ENCODE data around the gene UBE2R2.

UBE2R2 gene

GRCh38 chr9:33923079-33923478 lies 106.1 kb downstream of the UBE2R2 start:
- Histone ChIP-seq H3K4me1 (ENCODE audit: control insufficient read depth, insufficient read depth, low read depth, low read length) (peaks cover 5% of the 10 kb centered on the region), H4K8ac (ENCODE audit: low read length) (no peak overlapping the region), H4K91ac (ENCODE audit: low read length) (no peak overlapping the region), H3K14ac (ENCODE audit: low read length in 2 of 2) (no peak overlapping the region), H3K18ac (ENCODE audit: low read depth in 1 of 2, low read length in 2 of 2) (no peak overlapping the region), H3K4ac (ENCODE audit: low read depth in 1 of 2, low read length in 2 of 2) (no peak overlapping the region), H3K36me3 (ENCODE audit: control insufficient read depth in 1 of 2, insufficient read depth in 2 of 2, low read depth in 1 of 2, low read length in 2 of 2) (peaks cover 79 to 99% of the 10 kb centered on the region in 2 experiments), H2AK5ac (ENCODE audit: low read length, severe bottlenecking) (no peak overlapping the region), H2AFZ (ENCODE audit: low read depth, low read length) (no peak overlapping the region), H3K4me3 (ENCODE audit: insufficient read depth in 1 of 2, low read depth in 1 of 2, low read length in 2 of 2) (no peak overlapping the region), H3K27ac (ENCODE audit: low read length, poor library complexity, severe bottlenecking) (no peak overlapping the region), H3K9me3 (ENCODE audit: control insufficient read depth, low read length) (no peaks in the 10 kb centered on the region), H3K9ac (ENCODE audit: low read length) (no peak overlapping the region), H3K79me1 (replicated peaks; ENCODE audit: low read length, poor library complexity, severe bottlenecking) (peaks cover 38% of the 10 kb centered on the region), H3K23ac (ENCODE audit: low read length in 2 of 2) (no peak overlapping the region), H2BK15ac (ENCODE audit: low read depth, poor library complexity, severe bottlenecking) (no peak overlapping the region), H2BK5ac (ENCODE audit: low read depth, low read length, poor library complexity, severe bottlenecking) (no peak overlapping the region), H3K27me3 (ENCODE audit: control insufficient read depth in 1 of 2, insufficient read depth in 1 of 2, low read length in 2 of 2) (no peaks in the 10 kb centered on the region), H2BK12ac (ENCODE audit: low read length in 2 of 2) (no peak overlapping the region), H2BK120ac (ENCODE audit: low read depth, low read length) (no peak overlapping the region), H3K4me2 (ENCODE audit: low read length, poor library complexity, severe bottlenecking) (no peak overlapping the region)
- no peak for DNase-seq
- whole genome bisulfite sequencing, result 93% methylated on average over 4 of the region's 4 CpGs

DNA sequence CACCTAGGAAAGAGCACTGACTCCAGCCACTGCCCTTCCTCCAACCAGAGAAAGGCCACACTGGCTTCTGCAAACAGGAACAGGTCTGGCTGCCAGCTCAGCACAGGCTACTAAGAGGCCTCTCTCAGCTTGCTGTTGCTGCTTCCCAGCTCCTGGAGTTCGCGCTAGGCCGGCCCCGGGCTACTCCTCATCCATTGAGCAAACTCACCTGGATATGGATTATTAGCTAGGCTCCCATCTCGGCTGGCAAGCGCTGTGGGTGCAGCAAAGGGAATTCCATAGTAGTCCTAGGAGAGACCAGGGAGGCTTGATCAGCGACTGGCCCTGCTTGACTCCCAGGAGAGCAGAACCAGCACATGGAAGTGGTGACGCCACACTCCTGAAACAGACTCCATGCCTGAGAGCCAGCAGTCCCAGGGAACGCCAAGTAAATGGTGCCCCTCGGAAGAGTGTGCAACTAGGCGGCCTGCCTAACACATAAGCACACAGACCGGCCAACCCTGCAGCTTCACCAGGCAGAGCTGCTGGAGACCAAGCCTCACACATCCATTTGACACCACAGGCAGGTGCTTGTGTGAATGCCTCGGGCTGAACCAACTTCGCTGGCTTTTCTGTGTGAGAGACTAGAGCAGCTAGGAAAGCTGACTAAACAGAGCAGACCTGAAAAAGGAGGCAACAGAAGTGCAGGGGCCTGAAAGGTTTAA lies 107.2 kb downstream of the UBE2R2 start:
- Histone ChIP-seq H3K4me1 (ENCODE audit: control insufficient read depth, insufficient read depth, low read depth, low read length) (peaks cover 5% of the 10 kb centered on the region), H3K14ac (ENCODE audit: low read length in 2 of 2) (no peak overlapping the region), H3K9me3 (ENCODE audit: control insufficient read depth, low read length) (no peaks in the 10 kb centered on the region), H2BK5ac (ENCODE audit: low read depth, low read length, poor library complexity, severe bottlenecking) (no peak overlapping the region), H3K18ac (ENCODE audit: low read depth in 1 of 2, low read length in 2 of 2) (no peak overlapping the region), H3K4ac (ENCODE audit: low read depth in 1 of 2, low read length in 2 of 2) (no peak overlapping the region), H3K4me2 (ENCODE audit: low read length, poor library complexity, severe bottlenecking) (no peak overlapping the region), H3K9ac (ENCODE audit: low read length) (no peak overlapping the region), H3K79me1 (replicated peaks; ENCODE audit: low read length, poor library complexity, severe bottlenecking) (peaks cover 42% of the 10 kb centered on the region), H4K91ac (ENCODE audit: low read length) (peak overlapping the region; percentile 32), H2BK12ac (ENCODE audit: low read length in 2 of 2) (no peak overlapping the region), H3K36me3 (ENCODE audit: control insufficient read depth in 1 of 2, insufficient read depth in 2 of 2, low read depth in 1 of 2, low read length in 2 of 2) (peaks cover 83 to 99% of the 10 kb centered on the region in 2 experiments), H2BK15ac (ENCODE audit: low read depth, poor library complexity, severe bottlenecking) (no peak overlapping the region), H2BK120ac (ENCODE audit: low read depth, low read length) (no peak overlapping the region), H3K27ac (ENCODE audit: low read length, poor library complexity, severe bottlenecking) (no peak overlapping the region), H3K27me3 (ENCODE audit: control insufficient read depth in 1 of 2, insufficient read depth in 1 of 2, low read length in 2 of 2) (no peaks in the 10 kb centered on the region), H3K23ac (ENCODE audit: low read length in 2 of 2) (no peak overlapping the region), H3K4me3 (ENCODE audit: insufficient read depth in 1 of 2, low read depth in 1 of 2, low read length in 2 of 2) (no peak overlapping the region), H4K8ac (ENCODE audit: low read length) (peak overlapping the region; percentile 50), H2AK5ac (ENCODE audit: low read length, severe bottlenecking) (no peak overlapping the region), H2AFZ (ENCODE audit: low read depth, low read length) (no peak overlapping the region)
- 93% methylated on average over 14 of the region's 14 CpGs for WGBS
- DNase-seq, result no peak

DNA sequence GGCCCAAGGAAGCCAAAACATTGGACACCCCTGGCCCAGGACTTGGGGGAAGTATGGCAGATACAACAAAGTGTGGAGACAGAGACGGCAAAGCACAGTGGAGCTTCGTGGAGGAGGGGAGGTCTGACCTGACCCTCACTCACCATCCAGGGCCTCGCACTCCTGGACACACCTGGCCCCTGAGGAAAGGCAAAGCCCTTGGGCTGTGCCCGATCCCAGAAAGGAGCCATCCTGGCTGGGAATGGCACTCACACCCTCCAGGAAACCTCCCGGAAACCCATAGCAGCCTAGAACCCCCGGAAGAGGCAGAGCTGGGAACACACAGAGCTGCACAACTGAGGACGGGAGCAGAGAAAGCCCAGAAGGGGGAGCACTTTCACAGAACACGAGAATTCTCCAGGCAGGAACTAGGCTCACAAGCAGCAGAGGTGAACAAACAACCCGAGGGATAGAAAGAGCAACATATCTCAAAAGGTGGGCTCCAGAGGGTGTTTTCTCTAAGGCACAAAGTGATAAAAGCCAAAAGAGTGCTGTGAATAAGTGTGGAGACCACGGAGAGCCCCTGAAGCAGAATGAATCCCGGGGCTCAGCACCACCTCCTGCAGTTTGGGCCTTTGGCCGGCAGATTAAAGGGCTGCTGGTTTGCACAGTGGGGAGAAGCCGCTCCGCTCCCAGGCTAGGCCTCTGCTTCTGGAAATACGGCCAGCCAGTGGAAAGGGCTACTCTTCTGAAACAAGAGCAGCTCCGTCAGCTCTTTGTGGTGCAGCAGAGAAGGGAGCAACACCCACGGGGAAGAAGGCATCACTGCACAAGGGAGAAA lies 108.2 kb downstream of the UBE2R2 start:
- peaks cover 5% of the 10 kb centered on the region for H3K4me1 ChIP-seq (ENCODE audit: control insufficient read depth, insufficient read depth, low read depth, low read length)
- no peak overlapping the region for H3K23ac ChIP-seq (ENCODE audit: low read length in 2 of 2)
- H3K27me3 ChIP-seq (ENCODE audit: control insufficient read depth in 1 of 2, insufficient read depth in 1 of 2, low read length in 2 of 2), result no peaks in the 10 kb centered on the region
- no peak overlapping the region for H2AFZ ChIP-seq (ENCODE audit: low read depth, low read length)
- H2AK5ac ChIP-seq (ENCODE audit: low read length, severe bottlenecking), result no peak overlapping the region
- no peak overlapping the region for H2BK5ac ChIP-seq (ENCODE audit: low read depth, low read length, poor library complexity, severe bottlenecking)
- H3K4me2 ChIP-seq (ENCODE audit: low read length, poor library complexity, severe bottlenecking), result no peak overlapping the region
- no peaks in the 10 kb centered on the region for H3K9me3 ChIP-seq (ENCODE audit: control insufficient read depth, low read length)
- no peak overlapping the region for H3K14ac ChIP-seq (ENCODE audit: low read length in 2 of 2)
- no peak overlapping the region for H4K91ac ChIP-seq (ENCODE audit: low read length)
- peaks cover 42% of the 10 kb centered on the region for H3K79me1 ChIP-seq (replicated peaks; ENCODE audit: low read length, poor library complexity, severe bottlenecking)
- H3K4ac ChIP-seq (ENCODE audit: low read depth in 1 of 2, low read length in 2 of 2), result no peak overlapping the region
- H4K8ac ChIP-seq (ENCODE audit: low read length), result no peak overlapping the region
- no peak overlapping the region for H2BK15ac ChIP-seq (ENCODE audit: low read depth, poor library complexity, severe bottlenecking)
- H3K36me3 ChIP-seq (ENCODE audit: control insufficient read depth in 1 of 2, insufficient read depth in 2 of 2, low read depth in 1 of 2, low read length in 2 of 2), result peaks cover 80 to 95% of the 10 kb centered on the region in 2 experiments
- H3K9ac ChIP-seq (ENCODE audit: low read length), result no peak overlapping the region
- H3K27ac ChIP-seq (ENCODE audit: low read length, poor library complexity, severe bottlenecking), result no peak overlapping the region
- WGBS, result 84% methylated on average over 17 of the region's 17 CpGs
- no peak overlapping the region for H3K4me3 ChIP-seq (ENCODE audit: insufficient read depth in 1 of 2, low read depth in 1 of 2, low read length in 2 of 2)
- peak; percentile 59 for DNase-seq
- H2BK12ac ChIP-seq (ENCODE audit: low read length in 2 of 2), result no peak overlapping the region
- no peak overlapping the region for H3K18ac ChIP-seq (ENCODE audit: low read depth in 1 of 2, low read length in 2 of 2)
- no peak overlapping the region for H2BK120ac ChIP-seq (ENCODE audit: low read depth, low read length)

DNA sequence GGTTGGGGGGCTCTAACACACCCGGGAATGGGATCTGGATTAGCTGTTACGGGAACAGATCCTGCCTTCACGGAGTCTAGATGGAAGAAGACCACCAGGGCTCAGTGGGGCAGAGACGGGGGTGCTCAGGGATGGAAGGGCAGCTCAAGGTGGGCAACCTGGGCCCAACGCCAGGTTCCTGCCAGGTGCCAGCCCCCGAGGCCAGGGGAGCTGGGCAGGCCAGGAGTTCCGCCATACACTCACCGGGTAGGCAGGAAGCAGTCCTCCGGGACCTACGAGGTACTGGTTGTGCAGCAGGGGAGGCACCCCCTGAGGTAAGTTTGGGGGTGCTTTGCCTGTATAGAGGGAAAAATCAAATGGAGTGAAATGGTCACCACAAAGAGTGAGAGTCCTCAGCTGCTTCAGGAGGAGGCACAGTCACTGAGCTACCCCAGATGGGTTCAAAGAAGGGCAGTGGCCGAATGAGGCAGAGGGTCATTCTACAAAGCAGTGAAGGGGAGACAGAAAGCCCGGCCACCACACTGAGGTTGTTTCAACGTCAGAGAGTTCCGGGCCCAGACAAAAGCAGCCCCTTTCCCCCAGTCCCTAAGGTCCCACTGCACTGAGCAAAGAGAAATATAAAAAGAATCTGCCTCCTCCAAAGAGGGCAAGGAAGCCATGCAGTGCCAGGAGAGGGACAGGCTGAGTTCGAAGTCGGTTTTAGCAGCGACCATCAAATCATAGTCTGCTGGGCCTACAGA lies 110.0 kb downstream of the UBE2R2 start:
- no peak overlapping the region for H4K8ac ChIP-seq (ENCODE audit: low read length)
- no peak overlapping the region for H2BK120ac ChIP-seq (ENCODE audit: low read depth, low read length)
- peaks cover 5% of the 10 kb centered on the region for H3K4me1 ChIP-seq (ENCODE audit: control insufficient read depth, insufficient read depth, low read depth, low read length)
- no peak overlapping the region for H2BK12ac ChIP-seq (ENCODE audit: low read length in 2 of 2)
- no peak overlapping the region for H3K27ac ChIP-seq (ENCODE audit: low read length, poor library complexity, severe bottlenecking)
- no peak overlapping the region for H3K18ac ChIP-seq (ENCODE audit: low read depth in 1 of 2, low read length in 2 of 2)
- peak overlapping the region; percentile 31 for H2AK5ac ChIP-seq (ENCODE audit: low read length, severe bottlenecking)
- no peak overlapping the region for H3K4me3 ChIP-seq (ENCODE audit: insufficient read depth in 1 of 2, low read depth in 1 of 2, low read length in 2 of 2)
- DNase-seq, result no peak
- H3K9ac ChIP-seq (ENCODE audit: low read length), result no peak overlapping the region
- no peak overlapping the region for H3K4me2 ChIP-seq (ENCODE audit: low read length, poor library complexity, severe bottlenecking)
- H2BK5ac ChIP-seq (ENCODE audit: low read depth, low read length, poor library complexity, severe bottlenecking), result no peak overlapping the region
- H3K9me3 ChIP-seq (ENCODE audit: control insufficient read depth, low read length), result no peaks in the 10 kb centered on the region
- WGBS, result 96% methylated on average over 17 of the region's 17 CpGs
- no peak overlapping the region for H2AFZ ChIP-seq (ENCODE audit: low read depth, low read length)
- peak overlapping the region; percentile 3 for H4K91ac ChIP-seq (ENCODE audit: low read length)
- H3K36me3 ChIP-seq (ENCODE audit: control insufficient read depth in 1 of 2, insufficient read depth in 2 of 2, low read depth in 1 of 2, low read length in 2 of 2), result peaks cover 80 to 93% of the 10 kb centered on the region in 2 experiments
- no peak overlapping the region for H3K14ac ChIP-seq (ENCODE audit: low read length in 2 of 2)
- H3K23ac ChIP-seq (ENCODE audit: low read length in 2 of 2), result no peak overlapping the region
- peaks cover 42% of the 10 kb centered on the region for H3K79me1 ChIP-seq (replicated peaks; ENCODE audit: low read length, poor library complexity, severe bottlenecking)
- H3K27me3 ChIP-seq (ENCODE audit: control insufficient read depth in 1 of 2, insufficient read depth in 1 of 2, low read length in 2 of 2), result no peaks in the 10 kb centered on the region
- no peak overlapping the region for H3K4ac ChIP-seq (ENCODE audit: low read depth in 1 of 2, low read length in 2 of 2)
- no peak overlapping the region for H2BK15ac ChIP-seq (ENCODE audit: low read depth, poor library complexity, severe bottlenecking)
